Measurements from ENCODE around the gene CFAP70. TPM values are rescaled to one million over a fixed set of nuclear protein-coding genes. Genes with fewer than 3 reads are reported as not detected.

Gene CFAP70
- total RNA-seq, 1 donor from 2014 or later = 1.3 TPM

- no peak for DNase-seq
- no peak overlapping the region for H3K27ac Mint-ChIP-seq (ENCODE audit: unreplicated experiment)
- no peak overlapping the region for H3K4me3 Mint-ChIP-seq (ENCODE audit: unreplicated experiment)
- peaks cover 7% of the 10 kb centered on the region for H3K36me3 Mint-ChIP-seq (ENCODE audit: unreplicated experiment)
- TF ChIP-seq, protein P1, sequence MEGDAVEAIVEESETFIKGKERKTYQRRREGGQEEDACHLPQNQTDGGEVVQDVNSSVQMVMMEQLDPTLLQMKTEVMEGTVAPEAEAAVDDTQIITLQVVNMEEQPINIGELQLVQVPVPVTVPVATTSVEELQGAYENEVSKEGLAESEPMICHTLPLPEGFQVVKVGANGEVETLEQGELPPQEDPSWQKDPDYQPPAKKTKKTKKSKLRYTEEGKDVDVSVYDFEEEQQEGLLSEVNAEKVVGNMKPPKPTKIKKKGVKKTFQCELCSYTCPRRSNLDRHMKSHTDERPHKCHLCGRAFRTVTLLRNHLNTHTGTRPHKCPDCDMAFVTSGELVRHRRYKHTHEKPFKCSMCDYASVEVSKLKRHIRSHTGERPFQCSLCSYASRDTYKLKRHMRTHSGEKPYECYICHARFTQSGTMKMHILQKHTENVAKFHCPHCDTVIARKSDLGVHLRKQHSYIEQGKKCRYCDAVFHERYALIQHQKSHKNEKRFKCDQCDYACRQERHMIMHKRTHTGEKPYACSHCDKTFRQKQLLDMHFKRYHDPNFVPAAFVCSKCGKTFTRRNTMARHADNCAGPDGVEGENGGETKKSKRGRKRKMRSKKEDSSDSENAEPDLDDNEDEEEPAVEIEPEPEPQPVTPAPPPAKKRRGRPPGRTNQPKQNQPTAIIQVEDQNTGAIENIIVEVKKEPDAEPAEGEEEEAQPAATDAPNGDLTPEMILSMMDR (IDR thresholded peaks at IDR 0.05; ENCODE audit: partially characterized antibody, unreplicated experiment) = no peak
- peaks cover 2% of the 10 kb centered on the region for H3K27me3 Mint-ChIP-seq (ENCODE audit: unreplicated experiment)
- H3K4me1 Mint-ChIP-seq (ENCODE audit: low read depth, unreplicated experiment) = no peaks in the 10 kb centered on the region
- peaks cover 8% of the 10 kb centered on the region for H3K9me3 Mint-ChIP-seq (ENCODE audit: unreplicated experiment)
These were observed 48.2 kb downstream of the CFAP70 start for GRCh38 chr10:73310475-73310874.

- H3K36me3 Mint-ChIP-seq (ENCODE audit: unreplicated experiment) = peaks cover 7% of the 10 kb centered on the region
- H3K27me3 Mint-ChIP-seq (ENCODE audit: unreplicated experiment) = peaks cover 2% of the 10 kb centered on the region
These were observed 51.4 kb downstream of the CFAP70 start for GRCh38 chr10:73307203-73307800.

GRCh38 chr10:73306171-73306708 lies 52.4 kb downstream of the CFAP70 start:
- DNase-seq = no peak
- Mint-ChIP-seq H3K27ac (ENCODE audit: unreplicated experiment) (no peak overlapping the region), H3K9me3 (ENCODE audit: unreplicated experiment) (peaks cover 8% of the 10 kb centered on the region), H3K4me3 (ENCODE audit: unreplicated experiment) (no peak overlapping the region), H3K4me1 (ENCODE audit: low read depth, unreplicated experiment) (no peaks in the 10 kb centered on the region), H3K36me3 (ENCODE audit: unreplicated experiment) (peaks cover 7% of the 10 kb centered on the region), H3K27me3 (ENCODE audit: unreplicated experiment) (no peaks in the 10 kb centered on the region)
- TF ChIP-seq, protein P1 (IDR thresholded peaks at IDR 0.05; ENCODE audit: partially characterized antibody, unreplicated experiment) = no peak

More at GRCh38 chr10:73307203-73307800, 51.4 kb downstream of the CFAP70 start:
- no peaks in the 10 kb centered on the region for H3K4me1 Mint-ChIP-seq (ENCODE audit: low read depth, unreplicated experiment)
- no peak overlapping the region for H3K4me3 Mint-ChIP-seq (ENCODE audit: unreplicated experiment)
- peaks cover 8% of the 10 kb centered on the region for H3K9me3 Mint-ChIP-seq (ENCODE audit: unreplicated experiment)
- DNase-seq = no peak
- H3K27ac Mint-ChIP-seq (ENCODE audit: unreplicated experiment) = no peak overlapping the region
- TF ChIP-seq, protein P1 (IDR thresholded peaks at IDR 0.05; ENCODE audit: partially characterized antibody, unreplicated experiment) = no peak

DNA sequence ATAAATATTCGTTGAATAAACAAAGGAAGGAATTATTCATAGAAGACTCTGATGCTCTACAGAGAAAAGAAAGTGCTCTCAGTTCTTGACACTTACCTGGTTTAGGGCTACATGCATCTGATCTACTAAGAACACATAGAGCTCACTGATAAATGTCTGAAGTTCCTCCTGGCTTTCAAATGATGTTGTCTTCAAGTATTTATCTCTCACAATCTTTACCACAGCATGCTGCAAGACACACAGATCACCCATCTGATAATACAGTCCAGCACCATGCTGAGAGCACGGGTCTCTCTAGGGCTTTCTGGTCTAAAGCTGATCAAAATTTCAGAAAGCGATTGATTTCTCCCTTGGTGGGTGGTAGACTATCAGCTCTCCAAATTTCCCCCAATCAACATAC lies 61.7 kb downstream of the CFAP70 start:
- H3K4me3 Mint-ChIP-seq (ENCODE audit: unreplicated experiment) = no peak overlapping the region
- no peak overlapping the region for H3K27ac Mint-ChIP-seq (ENCODE audit: unreplicated experiment)
- H3K36me3 Mint-ChIP-seq (ENCODE audit: unreplicated experiment) = no peaks in the 10 kb centered on the region
- TF ChIP-seq, protein P1 (IDR thresholded peaks at IDR 0.05; ENCODE audit: partially characterized antibody, unreplicated experiment) = no peak
- no peak for DNase-seq
- H3K9me3 Mint-ChIP-seq (ENCODE audit: unreplicated experiment) = no peaks in the 10 kb centered on the region
- no peaks in the 10 kb centered on the region for H3K4me1 Mint-ChIP-seq (ENCODE audit: low read depth, unreplicated experiment)
- no peaks in the 10 kb centered on the region for H3K27me3 Mint-ChIP-seq (ENCODE audit: unreplicated experiment)

DNA sequence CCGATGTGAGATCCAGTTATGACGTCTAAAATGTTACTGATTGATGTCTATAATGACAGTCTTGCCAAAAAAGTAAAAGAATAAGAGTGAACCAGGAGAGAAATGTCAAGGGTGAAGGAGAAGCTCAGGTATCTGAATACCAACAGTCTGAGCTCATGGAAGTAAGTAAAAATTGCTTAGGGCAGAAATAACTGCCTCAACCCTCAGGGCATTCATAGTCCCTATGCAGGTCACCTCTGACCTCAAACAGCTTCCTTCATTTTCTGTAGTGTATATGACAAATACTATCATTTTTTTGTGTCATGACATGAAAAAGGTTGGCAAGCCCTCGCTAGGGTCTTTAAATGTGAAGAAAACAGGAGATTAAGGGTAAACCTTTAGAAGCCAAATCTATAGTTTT lies 65.2 kb downstream of the CFAP70 start:
- DNase-seq = no peak
- H3K4me3 Mint-ChIP-seq (ENCODE audit: unreplicated experiment) = no peak overlapping the region
- H3K9me3 Mint-ChIP-seq (ENCODE audit: unreplicated experiment) = no peaks in the 10 kb centered on the region
- no peak overlapping the region for H3K27ac Mint-ChIP-seq (ENCODE audit: unreplicated experiment)
- TF ChIP-seq, protein P1 (IDR thresholded peaks at IDR 0.05; ENCODE audit: partially characterized antibody, unreplicated experiment) = no peak
- H3K27me3 Mint-ChIP-seq (ENCODE audit: unreplicated experiment) = no peaks in the 10 kb centered on the region
- no peaks in the 10 kb centered on the region for H3K4me1 Mint-ChIP-seq (ENCODE audit: low read depth, unreplicated experiment)
- H3K36me3 Mint-ChIP-seq (ENCODE audit: unreplicated experiment) = peaks cover 5% of the 10 kb centered on the region
